ENCODE measurements around the gene P3H2.
A peak's percentile ranks its signal among the peaks of the same experiment; 100 is the strongest.
"Not testable (repeated sequence)": the region's sequence is repeated elsewhere in the genome, so short reads cannot be mapped to it uniquely, and the experiment has no call there.

Gene P3H2

GRCh38 chr3:189962466-189962865 lies 158.2 kb downstream of the P3H2 start:
- no peak overlapping the region for H3K4me3 ChIP-seq (ENCODE audit: low read depth, low read length)
- no peak for DNase-seq (ENCODE audit: low read depth)
- TF ChIP-seq CTCF (conservative IDR thresholded peaks at IDR 0.05; ENCODE audit: low read depth, low read length), result no peak

GRCh38 chr3:189961522-189962161 lies 159.1 kb downstream of the P3H2 start:
- peak; percentile 88 for DNase-seq (ENCODE audit: low read depth)
- no peak overlapping the region for H3K4me3 ChIP-seq (ENCODE audit: low read depth, low read length)
- TF ChIP-seq CTCF (conservative IDR thresholded peaks at IDR 0.05; ENCODE audit: low read depth, low read length), result peak; percentile 96

GRCh38 chr3:189961086-189961485 lies 159.6 kb downstream of the P3H2 start:
- H3K4me3 ChIP-seq (ENCODE audit: low read depth, low read length); DNase-seq (ENCODE audit: low read depth): not testable (repeated sequence)

- H3K4me3 ChIP-seq (ENCODE audit: low read depth, low read length), result no peak overlapping the region
- TF ChIP-seq CTCF (conservative IDR thresholded peaks at IDR 0.05; ENCODE audit: low read depth, low read length), result no peak
- DNase-seq (ENCODE audit: low read depth), result peak; percentile 9
Observed at GRCh38 chr3:189954733-189955665, 165.7 kb downstream of the P3H2 start.

GRCh38 chr3:189953551-189953950 lies 167.1 kb downstream of the P3H2 start:
- no peak for TF ChIP-seq CTCF (conservative IDR thresholded peaks at IDR 0.05; ENCODE audit: low read depth, low read length)
- no peak overlapping the region for H3K4me3 ChIP-seq (ENCODE audit: low read depth, low read length)
- no peak for DNase-seq (ENCODE audit: low read depth)

GRCh38 chr3:189952272-189952671 lies 168.4 kb downstream of the P3H2 start:
- no peak for DNase-seq (ENCODE audit: low read depth)
- TF ChIP-seq CTCF (conservative IDR thresholded peaks at IDR 0.05; ENCODE audit: low read depth, low read length), result no peak
- H3K4me3 ChIP-seq (ENCODE audit: low read depth, low read length), result no peak overlapping the region

- peak; percentile 18 for TF ChIP-seq CTCF (conservative IDR thresholded peaks at IDR 0.05; ENCODE audit: low read depth, low read length)
- no peak overlapping the region for H3K4me3 ChIP-seq (ENCODE audit: low read depth, low read length)
- peak; percentile 9 for DNase-seq (ENCODE audit: low read depth)
Observed at GRCh38 chr3:189950258-189950657, 170.4 kb downstream of the P3H2 start.

Data from choroid plexus epithelial cell (primary cell).